ENCODE results near the gene GRAP2. TPM values are rescaled to one million over a fixed set of nuclear protein-coding genes. Genes with fewer than 3 reads are reported as not detected.
A peak's percentile ranks its signal among the peaks of the same experiment; 100 is the strongest.

The GRAP2 gene
- total and polyA plus RNA-seq, 2 experiments from 2014 or later: 0.42 TPM; not detected in 1

- Histone ChIP-seq H3F3A (replicated peaks; ENCODE audit: low read depth) (peaks cover 25% of the 10 kb centered on the region), H3K27ac (ENCODE audit: low read depth) (peak overlapping the region; percentile 85), H2AFZ (no peak overlapping the region), H3K79me2 (replicated peaks; ENCODE audit: insufficient read depth) (peaks cover 63% of the 10 kb centered on the region), H3K4me3 (peak overlapping the region; percentile 34), H4K20me1 (replicated peaks; ENCODE audit: insufficient read depth) (peaks cover 8% of the 10 kb centered on the region), H3K36me3 (ENCODE audit: insufficient read depth) (no peaks in the 10 kb centered on the region; the same call in 1 of the 2 replicates), H3K9me2 (ENCODE audit: insufficient read depth) (no peaks in the 10 kb centered on the region), H3K27me3 (ENCODE audit: insufficient read depth) (peaks cover 13% of the 10 kb centered on the region), H3K4me2 (peak overlapping the region; percentile 96), H3K4me1 (ENCODE audit: insufficient read depth) (peaks cover 83% of the 10 kb centered on the region)
- peak overlapping the region; percentile 86 for H3K27ac Mint-ChIP-seq
- TF ChIP-seq NANOG (IDR thresholded peaks at IDR 0.05; ENCODE audit: borderline replicate concordance) (peak; percentile 27; the same call in 1 of the 2 replicates), STAT1 (IDR thresholded peaks at IDR 0.05; ENCODE audit: unreplicated experiment) (no peak)
- peak; percentile 84 for DNase-seq (ENCODE audit: low spot score)
- H3K4me3 Mint-ChIP-seq: peak overlapping the region; percentile 76
- peaks cover 17% of the 10 kb centered on the region for H3K36me3 Mint-ChIP-seq (ENCODE audit: low read depth)
- peak; percentile 32 for ATAC-seq
- H3K4me1 Mint-ChIP-seq: peaks cover 78% of the 10 kb centered on the region
- H3K9me3 Mint-ChIP-seq: no peaks in the 10 kb centered on the region; the same call in 2 of the 3 replicates
- H3K27me3 Mint-ChIP-seq (ENCODE audit: insufficient read depth, low read depth, poor library complexity): peaks cover 22% of the 10 kb centered on the region
Observed at GRCh38 chr22:39997939-39998726, 97.2 kb downstream of the GRAP2 start.

DNA sequence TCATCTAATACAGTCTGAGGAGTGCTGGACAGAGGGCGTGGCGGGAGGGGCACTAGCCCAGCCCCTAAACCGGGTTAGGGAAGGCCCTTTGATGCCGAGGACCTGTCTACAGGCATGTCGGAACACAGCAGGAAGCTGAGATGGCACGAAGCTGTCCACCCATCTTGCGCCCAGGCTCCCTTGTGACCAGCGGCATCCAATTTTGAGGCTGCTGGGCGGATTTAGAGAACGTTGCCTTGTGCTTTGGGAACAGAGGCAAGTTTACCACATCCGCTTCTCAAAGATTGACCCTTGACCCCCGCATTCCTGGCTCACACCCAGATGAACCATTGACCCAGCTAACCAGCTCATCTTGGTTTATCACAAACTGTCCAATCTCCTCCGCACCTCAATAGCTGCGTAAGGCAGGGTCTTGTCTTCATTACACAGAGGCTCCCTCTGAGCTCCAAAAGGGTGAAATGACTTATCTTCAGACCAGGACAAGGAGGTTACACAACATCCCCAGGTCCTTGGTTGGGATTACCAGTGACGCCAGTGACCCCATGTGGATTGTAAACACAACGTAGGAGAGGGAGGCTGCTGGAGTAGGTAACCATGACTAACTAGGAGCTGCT, 98.4 kb downstream of the GRAP2 start:
- Mint-ChIP-seq H3K27me3 (ENCODE audit: insufficient read depth, low read depth, poor library complexity) (peaks cover 15% of the 10 kb centered on the region), H3K4me1 (peaks cover 80% of the 10 kb centered on the region), H3K4me3 (peak overlapping the region; percentile 38; the same call in 2 of the 3 replicates), H3K36me3 (ENCODE audit: low read depth) (peaks cover 17% of the 10 kb centered on the region), H3K9me3 (no peaks in the 10 kb centered on the region; the same call in 2 of the 3 replicates), H3K27ac (peak overlapping the region; percentile 68; the same call in 1 of the 2 replicates)
- Histone ChIP-seq H3K4me1 (ENCODE audit: insufficient read depth) (peaks cover 82% of the 10 kb centered on the region), H3K36me3 (ENCODE audit: insufficient read depth) (no peaks in the 10 kb centered on the region; the same call in 1 of the 2 replicates), H3K27me3 (ENCODE audit: insufficient read depth) (peaks cover 2% of the 10 kb centered on the region), H2AFZ (no peak overlapping the region), H3K4me3 (peak overlapping the region; percentile 34), H3K4me2 (peak overlapping the region; percentile 96), H3K79me2 (replicated peaks; ENCODE audit: insufficient read depth) (peaks cover 74% of the 10 kb centered on the region), H4K20me1 (replicated peaks; ENCODE audit: insufficient read depth) (peaks cover 9% of the 10 kb centered on the region), H3K9me2 (ENCODE audit: insufficient read depth) (no peaks in the 10 kb centered on the region), H3K27ac (ENCODE audit: low read depth) (peak overlapping the region; percentile 85; the same call in 1 of the 2 replicates), H3F3A (replicated peaks; ENCODE audit: low read depth) (peaks cover 18% of the 10 kb centered on the region)
- no peak for TF ChIP-seq NANOG (IDR thresholded peaks at IDR 0.05; ENCODE audit: borderline replicate concordance)
- no peak for TF ChIP-seq ZNF114 (CRISPR knock-in tag; IDR thresholded peaks at IDR 0.05)
- no peak for TF ChIP-seq JUNB (IDR thresholded peaks at IDR 0.05; ENCODE audit: unreplicated experiment)
- TF ChIP-seq, protein P1, sequence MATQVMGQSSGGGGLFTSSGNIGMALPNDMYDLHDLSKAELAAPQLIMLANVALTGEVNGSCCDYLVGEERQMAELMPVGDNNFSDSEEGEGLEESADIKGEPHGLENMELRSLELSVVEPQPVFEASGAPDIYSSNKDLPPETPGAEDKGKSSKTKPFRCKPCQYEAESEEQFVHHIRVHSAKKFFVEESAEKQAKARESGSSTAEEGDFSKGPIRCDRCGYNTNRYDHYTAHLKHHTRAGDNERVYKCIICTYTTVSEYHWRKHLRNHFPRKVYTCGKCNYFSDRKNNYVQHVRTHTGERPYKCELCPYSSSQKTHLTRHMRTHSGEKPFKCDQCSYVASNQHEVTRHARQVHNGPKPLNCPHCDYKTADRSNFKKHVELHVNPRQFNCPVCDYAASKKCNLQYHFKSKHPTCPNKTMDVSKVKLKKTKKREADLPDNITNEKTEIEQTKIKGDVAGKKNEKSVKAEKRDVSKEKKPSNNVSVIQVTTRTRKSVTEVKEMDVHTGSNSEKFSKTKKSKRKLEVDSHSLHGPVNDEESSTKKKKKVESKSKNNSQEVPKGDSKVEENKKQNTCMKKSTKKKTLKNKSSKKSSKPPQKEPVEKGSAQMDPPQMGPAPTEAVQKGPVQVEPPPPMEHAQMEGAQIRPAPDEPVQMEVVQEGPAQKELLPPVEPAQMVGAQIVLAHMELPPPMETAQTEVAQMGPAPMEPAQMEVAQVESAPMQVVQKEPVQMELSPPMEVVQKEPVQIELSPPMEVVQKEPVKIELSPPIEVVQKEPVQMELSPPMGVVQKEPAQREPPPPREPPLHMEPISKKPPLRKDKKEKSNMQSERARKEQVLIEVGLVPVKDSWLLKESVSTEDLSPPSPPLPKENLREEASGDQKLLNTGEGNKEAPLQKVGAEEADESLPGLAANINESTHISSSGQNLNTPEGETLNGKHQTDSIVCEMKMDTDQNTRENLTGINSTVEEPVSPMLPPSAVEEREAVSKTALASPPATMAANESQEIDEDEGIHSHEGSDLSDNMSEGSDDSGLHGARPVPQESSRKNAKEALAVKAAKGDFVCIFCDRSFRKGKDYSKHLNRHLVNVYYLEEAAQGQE (IDR thresholded peaks at IDR 0.05; ENCODE audit: unreplicated experiment): no peak
- TF ChIP-seq CTCF (conservative IDR thresholded peaks at IDR 0.05; ENCODE audit: low read depth in 2 of 2): peak in 1 of 2 experiments; percentile 26; a peak in 2 of 4 replicates
- TF ChIP-seq POLR2AphosphoS5 (IDR thresholded peaks at IDR 0.05; ENCODE audit: low read depth): no peak
- DNase-seq (ENCODE audit: low spot score) (no peak), ATAC-seq (no peak)
